ENCODE results near the gene SEC23IP. TPM values are rescaled to one million over a fixed set of nuclear protein-coding genes. Genes with fewer than 3 reads are reported as not detected.
A peak's percentile ranks its signal among the peaks of the same experiment; 100 is the strongest.
"Not testable (repeated sequence)": the region's sequence is repeated elsewhere in the genome, so short reads cannot be mapped to it uniquely, and the experiment has no call there.

Gene SEC23IP
- total RNA-seq (2014; rRNA removed; shearing (Covaris generic)): 13.3 and 16.1 TPM in 2 replicates

GRCh38 chr10:119892188-119893065 lies at the start of gene SEC23IP:
SEC23IP (plus strand) TSS chr10:119892730; CDS start chr10:119892783, 53 bp downstream.
- DNase-seq (ENCODE audit: low read depth): peak; percentile 93

DNA sequence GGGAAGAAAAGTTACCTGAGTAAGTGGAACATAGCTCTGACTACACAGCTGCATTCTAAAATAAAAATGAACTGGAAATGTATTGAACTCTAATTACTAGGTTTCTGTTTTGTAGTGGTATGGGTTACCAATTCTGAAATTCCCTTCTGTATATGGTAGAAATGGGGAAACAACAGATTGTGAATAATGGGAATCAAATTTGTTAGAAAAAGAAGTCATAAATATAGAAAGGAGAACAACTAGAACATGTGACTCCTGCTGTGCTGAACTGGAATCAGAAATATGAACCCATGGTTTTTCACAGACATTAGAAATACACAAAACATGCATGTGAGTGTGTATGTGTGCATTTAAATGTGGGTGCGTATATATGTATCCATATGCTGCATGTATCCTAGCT lies 46.9 kb upstream of the SEC23IP start:
- no peak for DNase-seq (ENCODE audit: low read depth)

DNA sequence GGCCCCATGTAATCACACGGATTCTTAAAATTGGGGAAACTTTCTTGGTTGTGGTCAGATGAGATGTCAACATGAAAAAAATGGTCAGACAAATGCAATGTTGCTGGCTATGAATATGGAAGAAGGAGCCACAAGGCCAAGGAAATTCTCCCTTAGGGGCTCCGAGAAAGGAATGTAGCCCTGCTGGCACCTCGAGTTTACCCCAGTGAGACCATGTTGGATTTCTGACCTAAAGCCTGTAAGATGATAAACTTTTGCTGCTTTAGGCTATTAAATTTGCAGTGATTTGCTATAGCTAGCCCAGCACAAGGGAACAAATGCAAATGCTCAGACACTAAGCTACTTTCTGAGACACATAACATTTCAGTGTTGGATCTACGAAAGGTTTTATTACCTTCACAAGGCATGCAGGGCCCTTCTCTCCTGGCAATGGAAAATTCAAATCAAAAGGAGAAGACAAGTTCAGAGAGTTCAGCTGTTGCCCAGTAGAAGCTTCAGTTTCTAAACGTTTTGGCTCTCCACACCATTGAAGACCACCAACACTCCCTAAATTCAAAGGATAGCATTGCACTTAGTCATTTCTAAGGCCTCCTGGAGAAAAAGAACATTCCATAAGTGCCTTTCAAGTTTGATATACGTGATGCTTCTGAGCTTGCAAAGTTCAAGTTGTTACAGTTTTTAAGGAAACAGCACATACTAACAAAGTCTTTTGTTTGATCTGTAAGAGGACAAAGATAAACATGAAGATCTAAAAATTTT lies 43.3 kb upstream of the SEC23IP start:
- DNase-seq (ENCODE audit: low read depth): peak; percentile 49

- DNase-seq (ENCODE audit: low read depth): no peak
These were observed 42.6 kb upstream of the SEC23IP start for GRCh38 chr10:119849944-119850343.

- no peak for DNase-seq (ENCODE audit: low read depth)
These were observed 40.3 kb upstream of the SEC23IP start for GRCh38 chr10:119852277-119852676.

DNA sequence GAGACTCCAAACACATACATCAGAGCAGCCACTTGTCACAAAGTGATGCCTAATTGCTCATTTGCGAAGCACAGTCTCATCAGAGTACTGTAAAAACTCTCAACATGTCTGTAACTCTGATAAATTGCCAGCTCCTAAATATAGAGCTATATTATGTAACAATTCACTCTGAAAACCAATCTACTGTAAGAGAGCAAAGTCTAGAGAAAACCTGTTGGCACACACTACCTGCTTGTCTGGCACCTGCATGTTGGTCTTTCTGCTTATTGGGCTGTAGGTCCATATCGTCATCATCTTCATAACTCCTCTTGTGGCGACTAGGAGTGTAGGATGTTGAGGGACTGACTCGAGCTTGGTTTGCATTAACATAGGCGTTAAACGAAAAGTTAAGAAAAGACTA lies 39.7 kb upstream of the SEC23IP start:
- no peak for DNase-seq (ENCODE audit: low read depth)

DNA sequence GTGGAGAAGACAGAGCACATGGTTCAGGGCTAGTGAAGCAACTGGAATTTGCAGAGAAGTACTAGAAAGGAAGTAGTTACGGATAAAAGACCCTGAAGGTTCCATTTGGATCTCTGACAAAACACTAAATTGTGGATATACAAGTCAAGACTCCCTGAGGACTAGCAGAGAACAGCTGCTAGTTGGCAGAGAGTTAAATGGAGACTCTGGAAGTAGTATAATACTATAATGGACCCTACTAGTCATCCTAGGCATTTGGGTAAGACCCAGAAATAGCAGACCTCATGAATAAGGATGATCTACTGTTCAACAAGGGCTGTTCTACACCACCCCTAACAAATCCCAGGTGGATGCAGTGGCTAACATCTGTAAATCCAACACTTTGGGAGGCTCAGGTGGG lies 39.0 kb upstream of the SEC23IP start:
- no peak for DNase-seq (ENCODE audit: low read depth)

DNA sequence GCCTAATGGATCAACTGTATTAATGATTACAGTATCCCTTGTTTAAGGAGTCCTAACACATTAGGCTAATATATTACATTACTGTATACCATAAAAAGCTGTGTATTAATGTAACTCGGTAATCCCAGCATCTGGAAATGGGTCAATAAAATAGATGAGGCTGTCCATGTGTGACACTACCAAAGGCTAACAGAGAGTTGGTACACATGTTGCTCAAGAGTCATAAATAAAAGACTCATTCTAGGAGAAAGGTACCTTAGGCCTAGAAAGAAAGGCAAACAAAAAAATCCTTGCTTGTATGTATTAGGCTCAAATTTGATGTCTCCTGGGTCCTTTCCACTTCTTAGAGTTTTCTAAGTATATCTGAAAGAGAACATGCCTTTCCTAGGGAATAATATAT lies 34.5 kb upstream of the SEC23IP start:
- no peak for DNase-seq (ENCODE audit: low read depth)

DNA sequence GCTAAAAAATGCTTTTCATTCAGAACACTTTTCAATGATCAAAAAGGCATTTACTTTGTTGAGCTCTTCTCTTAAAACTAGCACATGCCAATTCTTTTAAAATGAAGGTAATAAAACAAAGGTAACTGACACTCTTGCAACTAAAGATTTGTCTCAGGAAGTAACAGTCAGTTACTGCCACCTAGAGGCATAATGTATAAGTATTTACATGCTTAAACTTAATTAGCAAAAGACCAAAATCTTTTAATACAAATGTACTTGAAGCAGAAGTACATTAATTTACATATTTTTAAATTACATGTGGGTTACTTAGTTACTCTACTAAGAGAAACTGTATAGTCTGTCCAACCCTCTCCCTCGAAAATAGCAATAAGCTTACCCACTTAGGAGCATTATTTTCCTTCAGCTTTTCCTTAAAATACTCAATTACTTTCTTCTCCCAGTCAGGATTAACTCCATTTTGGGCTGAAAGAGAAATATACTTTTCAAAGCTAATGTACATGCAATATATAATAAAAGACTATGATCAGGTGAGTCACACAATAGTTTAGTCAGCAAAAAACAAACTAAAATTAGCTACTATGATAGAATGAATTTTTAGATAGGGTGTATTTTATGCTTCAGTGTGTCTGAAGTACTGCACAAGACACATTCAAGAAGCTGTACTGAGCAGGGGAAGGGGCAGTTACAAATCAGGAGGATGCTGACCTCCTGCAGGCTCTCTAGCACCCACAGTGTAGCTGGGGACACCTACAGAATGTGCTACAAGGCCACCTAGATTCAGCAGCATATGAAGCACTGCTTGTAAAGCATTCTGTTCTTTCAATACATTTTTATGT lies 32.9 kb upstream of the SEC23IP start:
- DNase-seq (ENCODE audit: low read depth): peak; percentile 36

- no peak for DNase-seq (ENCODE audit: low read depth)
These were observed 31.5 kb upstream of the SEC23IP start for GRCh38 chr10:119860866-119861607.

- DNase-seq (ENCODE audit: low read depth): no peak
These were observed 30.0 kb upstream of the SEC23IP start for GRCh38 chr10:119862524-119862923.

GRCh38 chr10:119863951-119864565 lies 28.5 kb upstream of the SEC23IP start:
- DNase-seq (ENCODE audit: low read depth): no peak

DNA sequence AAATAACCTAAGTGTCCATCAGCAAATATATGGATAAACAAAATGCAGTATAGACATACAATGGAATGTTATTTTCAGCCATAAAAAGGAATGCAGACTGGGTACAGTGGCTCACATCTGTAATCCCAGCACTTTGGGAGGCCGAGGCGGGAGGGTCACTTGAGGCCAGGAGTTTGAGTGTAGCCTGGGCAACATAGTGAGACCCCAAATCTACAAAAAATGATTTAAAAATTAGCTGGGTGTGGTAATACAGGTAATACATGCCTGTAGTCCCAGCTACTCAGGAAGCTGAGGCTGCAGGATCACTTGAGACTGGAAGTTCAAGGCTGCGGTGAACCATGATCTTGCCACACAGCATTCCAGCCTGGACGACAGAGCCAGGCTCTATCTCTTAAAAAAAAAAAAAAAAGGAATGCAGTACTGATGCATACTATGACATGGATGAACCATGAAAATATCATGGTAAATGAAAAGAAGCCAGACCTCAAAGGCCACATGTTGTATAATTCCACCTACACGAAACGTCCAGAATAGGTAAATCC lies 26.8 kb upstream of the SEC23IP start:
- no peak for DNase-seq (ENCODE audit: low read depth)

- DNase-seq (ENCODE audit: low read depth): no peak
These were observed 25.2 kb upstream of the SEC23IP start for GRCh38 chr10:119867317-119867716.

DNA sequence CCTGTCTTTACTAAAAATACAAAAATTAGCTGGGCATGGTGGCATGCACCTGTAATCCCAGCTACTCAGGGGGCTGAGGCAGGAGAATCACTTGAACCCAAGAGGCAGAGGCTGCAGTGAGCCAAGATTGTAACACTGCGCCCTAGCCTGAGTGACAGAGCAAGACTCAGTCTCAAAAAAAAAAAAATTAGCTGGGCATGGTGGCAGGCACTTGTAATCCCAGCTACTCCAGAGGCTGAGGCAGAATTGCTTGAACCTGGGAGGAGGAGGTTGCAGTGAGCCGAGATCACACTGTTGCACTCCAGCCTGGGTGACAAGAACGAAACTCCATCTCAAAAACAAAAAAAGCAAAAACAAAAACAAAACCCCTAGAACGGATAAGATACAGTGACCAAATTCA lies 23.1 kb upstream of the SEC23IP start:
- DNase-seq (ENCODE audit: low read depth): not testable (repeated sequence)

DNA sequence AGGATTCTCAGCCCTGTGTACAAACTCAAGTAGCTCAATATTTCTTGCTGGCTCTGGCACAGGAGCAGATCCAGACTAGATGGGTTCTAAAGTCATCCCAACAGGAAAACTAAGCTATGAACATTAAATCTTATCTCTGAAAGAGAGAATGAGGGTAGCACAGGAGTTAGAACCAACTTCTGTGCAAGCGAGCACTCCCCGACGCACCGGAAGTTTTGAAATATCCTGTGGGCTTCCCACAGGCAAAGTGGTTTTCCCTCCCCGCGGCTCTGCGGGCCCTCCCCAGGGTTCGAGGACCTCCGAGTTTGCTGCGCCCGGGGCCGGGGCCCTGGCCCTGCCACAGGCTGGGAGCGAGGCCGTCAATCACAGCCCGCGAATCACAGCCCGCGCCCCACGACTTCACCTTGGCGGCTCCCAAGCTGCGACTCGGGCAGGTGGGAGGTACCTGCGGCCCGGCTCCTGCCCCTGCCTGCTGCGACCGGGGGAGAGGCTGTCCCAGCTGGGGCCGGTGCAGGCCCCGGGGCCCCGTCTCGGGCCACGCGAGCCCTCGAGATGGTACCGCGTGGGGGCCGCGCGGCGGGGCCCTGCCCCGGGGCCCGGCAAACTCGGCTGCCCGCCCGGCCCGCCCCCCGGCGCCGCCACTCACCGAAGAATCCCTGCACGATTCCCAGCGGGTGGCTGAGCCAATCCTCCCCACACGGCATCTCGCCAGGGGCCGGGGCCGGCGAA lies 20.5 kb upstream of the SEC23IP start:
- DNase-seq (ENCODE audit: low read depth): peak; percentile 17

DNA sequence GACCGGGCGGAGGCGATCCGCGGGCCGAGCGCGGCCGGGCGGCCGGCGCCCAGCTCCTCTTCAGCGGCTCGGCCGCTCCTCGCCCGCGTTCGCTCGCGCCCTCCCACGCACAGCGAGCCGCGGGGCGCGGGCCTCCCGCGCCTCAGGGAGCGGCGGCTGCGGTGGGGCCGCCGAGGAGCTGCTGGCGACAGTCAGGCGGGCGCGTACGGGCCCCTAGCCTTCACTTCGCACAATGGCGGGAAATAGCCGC lies 20.0 kb upstream of the SEC23IP start, which contains the start of gene MCMBP:
MCMBP (minus strand) TSS at position 234 of the 250 bp plus-strand sequence. CDS start 259 bp downstream, outside the sequence.
- DNase-seq (ENCODE audit: low read depth): no peak

DNA sequence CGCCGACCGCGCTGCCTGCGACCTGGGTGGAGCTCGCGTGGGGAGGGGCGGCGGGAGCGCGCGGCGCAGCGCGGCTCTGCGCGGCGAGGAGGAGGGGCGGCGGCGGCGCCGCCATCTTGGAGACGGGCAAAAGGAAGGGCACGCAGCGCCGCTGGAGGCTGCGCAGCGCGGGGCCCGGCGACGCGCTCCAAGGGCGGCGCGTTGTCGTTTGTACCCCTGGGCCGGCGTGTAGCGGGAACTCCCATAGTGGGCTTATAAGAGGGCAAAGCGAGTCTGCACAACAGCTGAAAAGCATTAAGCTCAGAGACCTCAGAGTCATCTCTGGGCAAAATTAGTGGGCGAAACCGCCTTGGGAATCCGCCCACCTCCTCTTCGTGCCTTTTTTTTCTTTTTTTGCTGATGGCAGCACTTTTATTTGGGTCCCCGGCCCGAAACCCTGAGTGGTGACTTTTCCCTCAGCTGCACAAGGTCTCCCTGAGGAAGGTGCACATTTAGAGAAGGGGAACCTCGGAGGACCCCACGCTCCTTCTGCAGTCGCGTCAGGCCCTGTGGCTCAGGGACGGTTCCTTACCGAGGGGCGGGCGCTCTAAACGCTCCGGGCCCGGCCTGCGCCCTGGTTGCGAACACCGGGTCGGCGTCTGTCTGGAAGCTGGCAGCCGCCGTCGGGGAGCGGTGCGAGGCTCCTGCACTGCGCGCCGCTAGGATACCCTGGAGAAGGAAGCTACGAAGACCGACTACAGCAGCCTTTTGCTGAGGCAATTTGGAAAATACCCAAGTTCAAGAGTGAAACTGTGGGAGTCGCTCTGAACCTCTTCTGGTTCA lies 19.5 kb upstream of the SEC23IP start:
- peak; percentile 82 for DNase-seq (ENCODE audit: low read depth)

DNA sequence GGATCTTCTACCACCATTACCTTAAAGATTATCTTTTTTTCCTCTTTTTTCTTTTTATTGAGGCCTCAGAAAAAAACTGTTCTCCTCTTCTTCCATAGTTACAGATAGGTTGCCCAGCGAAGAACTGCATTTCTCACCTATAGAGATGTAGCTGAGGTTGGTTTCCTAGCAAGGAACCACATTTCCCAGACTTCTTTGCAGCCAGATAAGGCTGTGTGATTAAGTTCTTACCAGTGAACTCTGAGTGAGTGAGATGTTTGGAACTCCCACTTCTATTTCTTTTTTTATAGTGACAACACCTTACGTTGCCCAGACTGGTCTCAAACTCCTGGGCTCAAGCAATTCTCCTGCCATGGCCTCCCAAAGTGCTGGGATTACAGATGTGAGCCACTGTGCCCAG lies 14.0 kb upstream of the SEC23IP start:
- DNase-seq (ENCODE audit: low read depth): no peak

Data from RPMI7951 (cell line).